Activated CD4-positive, alpha-beta T cell treated with anti-CD3 and anti-CD28 coated beads for 4 hours (primary cell): ENCODE results near the gene MRPL49.
"Not testable (repeated sequence)": the region's sequence is repeated elsewhere in the genome, so short reads cannot be mapped to it uniquely, and the experiment has no call there.

Experiments used
- DNase-seq, 2 donors: peaks; one replicate each; pipeline ENCODE4 v3.0.0-alpha.2; 2020

Gene MRPL49

DNA sequence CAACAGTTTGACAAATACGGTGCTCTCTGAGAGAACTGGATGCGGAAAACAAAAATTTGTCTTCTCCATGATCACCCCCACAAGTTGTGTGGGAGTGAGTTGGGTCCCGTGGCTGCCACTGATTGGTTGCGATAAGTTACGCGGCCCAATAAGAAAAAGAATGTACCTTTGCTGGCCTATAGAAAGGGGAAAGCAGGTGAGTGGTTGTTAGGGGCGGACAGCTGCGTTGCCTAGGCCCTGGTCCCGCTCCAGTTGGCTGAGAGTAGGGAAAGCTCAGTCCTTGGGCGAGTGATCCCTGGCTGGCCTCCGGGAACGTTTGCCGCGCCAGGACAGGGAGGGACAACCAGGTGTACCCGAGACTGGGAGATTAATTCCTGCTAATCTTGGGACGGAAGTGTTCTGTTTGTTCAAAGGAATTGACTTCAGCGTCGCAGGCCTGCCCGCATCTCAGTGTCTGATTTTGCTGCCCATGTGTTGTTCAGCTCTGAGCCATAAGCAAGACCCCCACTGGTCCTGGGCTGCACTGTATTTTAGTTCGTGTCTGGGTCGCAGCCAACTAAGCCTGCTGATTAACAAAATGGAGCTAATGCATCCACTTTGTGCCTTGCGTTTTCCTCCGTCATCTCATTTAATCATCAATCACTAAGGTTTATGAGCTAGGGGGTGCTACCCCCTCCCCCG lies 13.0 kb downstream of the MRPL49 start:
- peak; percentile 78 to 82 for DNase-seq

- DNase-seq, result no peak
Observed at GRCh38 chr11:65135633-65136145, 13.6 kb downstream of the MRPL49 start.

DNA sequence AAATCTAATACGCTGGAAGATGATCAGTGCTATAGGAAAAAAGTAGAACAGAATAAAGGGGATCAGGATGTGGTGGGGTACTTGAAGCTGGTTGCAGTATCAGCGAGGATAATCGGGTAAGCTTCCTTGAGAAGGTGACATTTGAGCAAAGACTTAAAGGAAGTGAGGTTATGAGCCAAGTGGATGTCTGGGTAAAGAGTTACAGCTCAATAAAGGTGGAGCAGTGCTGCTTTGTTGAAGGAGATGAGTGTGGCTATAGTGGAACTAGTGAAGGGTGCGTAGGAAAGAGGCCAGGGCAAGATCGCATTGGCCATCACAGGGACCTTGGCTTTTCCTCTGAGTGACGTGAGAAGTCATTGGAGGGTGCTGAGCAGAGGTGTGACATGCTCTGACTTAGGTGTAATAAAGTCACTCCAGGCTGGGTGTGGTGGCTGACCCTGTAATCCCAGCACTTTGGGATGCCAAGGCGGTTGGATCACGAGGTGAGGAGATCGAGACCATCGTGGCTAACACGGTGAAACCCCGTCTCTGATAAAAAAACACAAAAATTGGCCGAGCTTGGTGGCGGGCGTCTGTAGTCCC lies 14.5 kb downstream of the MRPL49 start:
- DNase-seq, result no peak

- DNase-seq, result no peak
Observed at GRCh38 chr11:65141896-65142494, 19.9 kb downstream of the MRPL49 start.

GRCh38 chr11:65147352-65148075 lies 25.4 kb downstream of the MRPL49 start:
- DNase-seq, result no peak

- no peak for DNase-seq
Observed at GRCh38 chr11:65148657-65149056, 26.5 kb downstream of the MRPL49 start.

- DNase-seq, result not testable (repeated sequence)
Observed at GRCh38 chr11:65150131-65150508, 28.0 kb downstream of the MRPL49 start.

GRCh38 chr11:65150509-65151299 lies 28.6 kb downstream of the MRPL49 start:
- no peak for DNase-seq

DNA sequence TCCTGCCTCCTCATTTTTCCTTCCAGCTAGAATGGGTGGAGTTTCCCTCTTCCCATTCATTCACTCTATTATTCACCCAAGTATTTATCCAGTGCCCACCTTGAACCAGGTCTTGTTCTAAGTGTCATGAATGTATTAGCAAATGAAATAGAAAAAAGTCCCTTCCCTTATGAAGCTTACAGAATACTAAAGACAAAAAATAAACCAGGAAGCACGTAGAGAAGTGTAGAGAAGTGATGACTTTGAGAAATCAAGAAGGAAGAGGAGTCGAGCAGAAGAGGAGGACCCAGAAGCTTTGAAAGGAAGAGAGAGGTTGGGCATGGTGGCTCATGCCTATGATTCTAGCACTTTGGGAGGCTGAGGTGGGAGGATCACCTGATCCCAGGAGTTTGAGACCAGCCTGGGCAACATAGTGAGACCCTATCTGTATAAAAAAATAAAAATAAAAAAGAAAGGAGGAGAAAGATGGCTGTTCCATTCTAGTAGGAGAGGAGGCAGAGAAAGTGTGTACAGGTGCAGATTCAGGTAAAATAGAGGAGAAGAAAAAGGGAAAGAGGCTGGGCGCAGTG lies 29.3 kb downstream of the MRPL49 start:
- no peak for DNase-seq

DNA sequence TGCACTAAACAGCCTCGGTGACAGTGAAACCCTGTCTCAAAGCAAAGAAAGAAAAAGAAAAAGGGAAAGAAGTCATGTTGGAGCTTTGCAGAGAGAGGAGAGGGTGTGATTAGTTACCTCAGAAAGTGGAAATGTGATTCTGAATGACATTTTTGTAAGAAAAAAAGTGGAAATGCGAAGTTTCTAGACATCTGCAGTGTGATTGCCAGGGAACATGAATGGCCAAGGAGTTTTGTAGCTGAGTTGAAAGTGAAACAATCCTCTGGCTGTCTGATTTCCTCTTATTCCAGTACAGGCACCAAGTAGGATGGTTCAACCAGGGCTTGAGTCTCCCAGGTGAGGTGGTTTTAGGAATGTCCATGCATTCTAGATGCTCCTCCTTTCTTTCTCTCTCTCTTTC lies 30.0 kb downstream of the MRPL49 start:
- no peak for DNase-seq

GRCh38 chr11:65156256-65156655 lies 34.1 kb downstream of the MRPL49 start:
- DNase-seq, result no peak

DNA sequence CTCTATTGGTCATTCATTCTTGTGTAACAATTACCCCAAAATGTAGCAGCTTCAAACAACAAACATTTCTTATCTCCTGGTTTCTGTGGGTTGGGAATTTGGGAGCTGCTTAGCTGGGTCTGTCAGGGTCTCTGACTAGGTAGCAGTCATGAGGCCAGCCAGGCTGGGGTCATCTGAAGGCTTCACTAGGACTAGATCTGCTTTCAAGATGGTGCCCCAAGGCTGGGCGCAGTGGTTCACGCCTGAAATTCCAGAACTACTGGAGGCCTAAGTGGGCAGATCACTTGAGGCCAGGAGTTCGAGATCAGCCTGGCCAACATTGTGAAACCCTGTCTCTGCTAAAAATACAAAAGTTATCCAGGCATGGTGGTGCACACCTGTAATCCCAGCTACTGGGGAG lies 34.8 kb downstream of the MRPL49 start:
- no peak for DNase-seq

GRCh38 chr11:65157336-65157735 lies 35.2 kb downstream of the MRPL49 start:
- no peak for DNase-seq

DNA sequence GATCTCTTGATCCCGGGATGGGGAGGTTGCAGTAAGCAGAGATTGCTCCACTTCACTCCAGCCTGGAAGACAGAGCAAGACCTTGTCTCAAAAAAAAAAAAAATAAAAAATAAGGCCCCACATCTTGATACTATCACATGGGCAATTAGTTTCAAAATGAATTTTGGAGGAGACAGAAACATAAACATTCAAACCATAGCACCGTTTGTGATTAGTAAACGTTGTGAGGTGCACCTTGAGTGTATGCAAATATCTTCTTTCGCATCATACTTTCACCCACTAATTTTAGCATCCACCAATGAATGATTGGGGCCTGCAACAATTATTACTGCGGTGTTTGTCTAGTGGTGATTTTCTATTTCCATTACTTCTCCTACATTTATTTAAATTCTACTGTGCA lies 36.9 kb downstream of the MRPL49 start:
- DNase-seq, result no peak

- DNase-seq, result no peak
Observed at GRCh38 chr11:65160643-65161042, 38.5 kb downstream of the MRPL49 start.

- DNase-seq, result no peak
Observed at GRCh38 chr11:65163684-65164083, 41.6 kb downstream of the MRPL49 start.

DNA sequence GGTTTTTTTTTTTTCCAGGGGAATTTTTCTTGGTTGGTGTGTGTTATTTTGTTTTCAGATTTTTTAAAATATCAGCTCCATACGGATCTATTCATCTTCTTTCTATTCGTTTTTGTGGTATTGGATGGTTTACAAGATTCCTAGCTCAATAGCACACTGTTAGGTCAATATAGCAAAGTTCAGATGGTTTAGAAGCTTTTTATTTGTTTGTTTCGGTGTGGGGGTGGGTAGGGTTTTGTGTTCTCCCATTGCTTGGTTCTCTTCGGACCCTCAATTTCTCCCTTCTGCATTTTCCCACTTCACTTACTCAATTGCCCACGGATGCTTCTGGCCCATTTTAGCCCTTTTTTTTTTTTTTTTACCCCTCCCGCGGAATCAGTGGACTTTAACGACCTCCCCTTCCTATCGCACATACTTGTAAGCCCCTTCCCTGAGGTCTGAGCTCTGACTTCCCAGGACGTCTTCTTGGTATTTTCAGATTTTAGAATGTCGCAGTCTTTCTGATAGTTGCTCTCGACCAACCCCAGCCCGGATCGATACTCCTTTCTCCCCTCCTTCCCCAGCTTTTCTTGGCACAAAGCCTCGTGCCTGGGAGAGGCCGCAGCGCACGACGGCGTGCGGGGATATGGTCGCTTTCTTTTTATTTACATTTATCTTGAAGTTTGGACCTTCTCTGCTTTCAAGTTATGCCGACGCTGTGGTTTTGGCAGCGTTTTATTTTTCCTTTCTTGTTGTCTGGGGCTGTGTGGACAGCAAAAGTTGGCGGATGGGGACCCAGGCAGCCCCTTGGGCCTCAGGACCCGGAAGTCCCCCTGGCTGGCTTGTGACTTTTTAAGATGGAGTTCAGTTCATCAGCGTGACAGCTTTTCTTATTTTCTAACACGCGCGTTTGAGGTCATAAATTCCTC lies 43.5 kb downstream of the MRPL49 start:
- DNase-seq, result no peak

- no peak for DNase-seq
Observed at GRCh38 chr11:65166893-65167292, 44.8 kb downstream of the MRPL49 start.

DNA sequence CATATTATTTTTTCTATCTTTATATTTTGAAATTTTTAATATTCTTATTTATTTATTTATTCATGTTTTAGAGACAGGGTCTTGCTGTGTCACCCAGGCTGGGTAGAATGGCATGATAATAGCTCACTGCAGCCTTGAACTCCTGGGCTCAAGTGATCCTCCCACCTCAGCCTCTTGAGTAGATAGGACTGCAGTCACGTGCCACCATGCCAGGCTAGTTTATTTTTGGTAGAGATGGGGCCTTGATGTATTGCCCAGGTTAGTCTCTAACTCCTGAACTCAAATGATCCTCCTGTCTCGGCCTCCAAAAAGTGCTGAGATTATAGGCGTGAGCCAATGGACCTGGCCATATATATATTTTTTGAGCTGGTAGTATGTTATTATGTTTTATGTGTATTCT lies 45.5 kb downstream of the MRPL49 start:
- no peak for DNase-seq

DNA sequence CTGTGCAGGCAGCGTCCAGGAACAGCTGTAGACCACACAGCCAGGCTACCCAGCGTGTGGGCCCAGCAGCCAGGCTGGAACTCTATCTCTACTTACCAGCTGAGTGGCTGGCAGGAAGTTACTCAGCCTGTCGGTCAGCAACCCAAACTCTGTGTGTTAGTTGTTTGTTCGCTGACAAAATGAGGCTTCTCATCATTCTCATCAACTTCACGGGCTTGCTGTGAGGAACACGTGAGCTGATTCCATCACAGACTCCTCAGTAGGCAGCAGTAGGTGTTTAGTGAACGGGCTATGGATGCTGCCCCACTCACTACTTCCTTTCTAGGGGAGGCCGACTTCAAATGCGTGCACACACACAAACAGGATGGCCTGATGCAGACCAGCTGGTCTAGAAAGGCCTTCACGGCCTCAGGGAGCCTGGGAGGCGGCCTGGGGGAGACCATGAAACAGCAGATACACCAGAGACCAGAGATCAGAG lies 47.1 kb downstream of the MRPL49 start:
- DNase-seq, result no peak

GRCh38 chr11:65170058-65170534 lies 48.0 kb downstream of the MRPL49 start, which contains the start of gene SPDYC:
Gene SPDYC (plus strand): TSS chr11:65170233. CDS start chr11:65171358, 1,125 bp downstream.
- no peak for DNase-seq
